SK-N-SH (cell line): Measurements from ENCODE around the gene KCNAB1. TPM values are rescaled to one million over a fixed set of nuclear protein-coding genes. Genes with fewer than 3 reads are reported as not detected.
"Not testable (repeated sequence)": the region's sequence is repeated elsewhere in the genome, so short reads cannot be mapped to it uniquely, and the experiment has no call there.

Experiments used
- CTCF ChIA-PET: fragments of 300-600, 350-600 bp; formaldehyde crosslinking; extraction: SDS; loops from one replicate; lab custom pipeline; 2021; lab: Yijun Ruan, JAX
- POLR2A ChIA-PET: fragments of 350-600 bp; sonication (Branson Sonifier 250); formaldehyde crosslinking; extraction: SDS; loops from one replicate; lab custom pipeline; 2020; ENCODE audit warnings: antibody characterized with exemption, inconsistent platforms; lab: Yijun Ruan, JAX
- DNase-seq: peaks from one replicate; pipeline ENCODE4 v3.0.0; 2012
- H2AFZ ChIP-seq: fragments of 200-600 bp; sonication (generic); 2 replicates; pipeline ENCODE4 v1.8.1; 2016; ENCODE audit warnings: antibody characterized with exemption, mild to moderate bottlenecking, low read depth
- H3F3A ChIP-seq: fragments of 200-600 bp; sonication (generic); replicated peaks from 2 replicates; pipeline ENCODE3; 2016; ENCODE audit warnings: antibody characterized with exemption, mild to moderate bottlenecking; ENCODE audit not compliant: insufficient read depth
- H3K27ac ChIP-seq, 2 experiments: fragments of 200-500 bp in 1 of 2; fragments of 200-600 bp in 1 of 2; sonication (Bioruptor generic) in 1 of 2; sonication (generic), shearing (Covaris generic) in 1 of 2; 2 replicates each; pipeline versions ENCODE4 v1.5.1 to v1.6.1; 2014 to 2016; ENCODE audit warnings: low read depth in 2 of 2, inconsistent platforms in 1 of 2, low read length in 1 of 2, mild to moderate bottlenecking in 1 of 2, mixed read lengths in 1 of 2
- H3K27me3 ChIP-seq: fragments of 200-600 bp; sonication (generic), shearing (Covaris generic); 2 replicates; pipeline ENCODE4 v1.6.1; 2016; ENCODE audit warnings: mixed run types; ENCODE audit not compliant: insufficient read depth
- H3K36me3 ChIP-seq, 2 experiments: fragments of 200-500 bp in 1 of 2; fragments of 200-600 bp in 1 of 2; sonication (Bioruptor generic) in 1 of 2; sonication (generic) in 1 of 2; replicated peaks in 1 of 2; 2 replicates each; pipeline versions ENCODE3 to v1.5.1; 2014 to 2016; ENCODE audit warnings: low read length in 1 of 2, mild to moderate bottlenecking in 1 of 2; ENCODE audit not compliant: insufficient read depth in 2 of 2, control insufficient read depth in 1 of 2
- H3K4me1 ChIP-seq, 2 experiments: fragments of 200-500 bp in 1 of 2; fragments of 200-600 bp in 1 of 2; sonication (Bioruptor generic) in 1 of 2; sonication (generic), shearing (Covaris generic) in 1 of 2; 2 replicates each; pipeline versions ENCODE4 v1.5.1 to v1.6.1; 2014 to 2016; ENCODE audit warnings: low read depth in 1 of 2, low read length in 1 of 2, mixed run types in 1 of 2; ENCODE audit not compliant: insufficient read depth in 2 of 2, control insufficient read depth in 1 of 2
- H3K4me2 ChIP-seq: fragments of 200-600 bp; sonication (generic), shearing (Covaris generic); 2 replicates; pipeline ENCODE4 v1.6.1; 2017; ENCODE audit warnings: mixed run types
- H3K4me3 ChIP-seq, 2 experiments: fragments of 200-500 bp in 1 of 2; fragments of 200-600 bp in 1 of 2; sonication (Bioruptor generic) in 1 of 2; sonication (generic), shearing (Covaris generic) in 1 of 2; 2 replicates each; pipeline versions ENCODE4 v1.5.1 to v1.8.1; 2014 to 2016; ENCODE audit warnings: low read depth in 2 of 2, inconsistent platforms in 1 of 2, low read length in 1 of 2, mild to moderate bottlenecking in 1 of 2, mixed read lengths in 1 of 2, moderate library complexity in 1 of 2
- H3K79me2 ChIP-seq: fragments of 200-600 bp; sonication (generic); 2 replicates; pipeline ENCODE4 v1.8.1; 2017; ENCODE audit warnings: mild to moderate bottlenecking; ENCODE audit not compliant: insufficient read depth
- H3K9ac ChIP-seq: fragments of 200-600 bp; sonication (generic); 2 replicates; pipeline ENCODE4 v1.6.1; 2017; ENCODE audit warnings: mixed run types
- H3K9me2 ChIP-seq: fragments of 200-600 bp; sonication (generic); 2 replicates; pipeline ENCODE4 v1.6.1; 2017; ENCODE audit warnings: mixed run types
- H3K9me3 ChIP-seq: fragments of 200-600 bp; sonication (generic); 2 replicates; pipeline ENCODE4 v1.6.1; 2017; ENCODE audit warnings: mixed run types, mild to moderate bottlenecking, moderate library complexity
- H4K20me1 ChIP-seq: fragments of 200-600 bp; sonication (generic); 2 replicates; pipeline ENCODE4 v1.6.1; 2017; ENCODE audit warnings: mild to moderate bottlenecking, mixed run types; ENCODE audit not compliant: insufficient read depth
- CTCF ChIP-seq: fragments of 200-600 bp; sonication (generic); IDR thresholded peaks from 2 replicates; pipeline ENCODE4 v1.6.1; 2017; ENCODE audit warnings: antibody characterized with exemption, mild to moderate bottlenecking, moderate library complexity
- FOSL2 ChIP-seq: IDR thresholded peaks from 2 replicates; pipeline ENCODE4 v1.4.0; 2012; ENCODE audit warnings: low read depth, mild to moderate bottlenecking, moderate library complexity, borderline replicate concordance
- MAX ChIP-seq: IDR thresholded peaks from 2 replicates; pipeline ENCODE4 v1.4.0; 2012; ENCODE audit warnings: low read depth
- MXI1 ChIP-seq: IDR thresholded peaks from 2 replicates; pipeline ENCODE4 v1.6.1; 2012; ENCODE audit warnings: mild to moderate bottlenecking, low read depth, low read length, improper control_type of control experiment
- NRF1 ChIP-seq: IDR thresholded peaks from 2 replicates; pipeline ENCODE4 v1.6.1; 2012; ENCODE audit warnings: low read depth, mild to moderate bottlenecking, low read length
- RXRA ChIP-seq: IDR thresholded peaks from 2 replicates; pipeline ENCODE4 v1.4.0; 2012; ENCODE audit warnings: low read depth, mild to moderate bottlenecking, borderline replicate concordance
- TEAD4 ChIP-seq: IDR thresholded peaks from 2 replicates; pipeline ENCODE4 v1.4.0; 2012; ENCODE audit warnings: mild to moderate bottlenecking, borderline replicate concordance; ENCODE audit not compliant: insufficient read depth
- USF2 ChIP-seq: fragments of 150-350 bp; IDR thresholded peaks from 2 replicates; pipeline ENCODE4 v1.6.1; 2017; ENCODE audit warnings: antibody characterized with exemption, low read length, low read depth, borderline replicate concordance
- WGBS: methylation state at CpG from one replicate; pipeline ENCODE4 v1.1.6; 2017; ENCODE audit warnings: low lambda C conversion rate; 5-methylcytosine and 5-hydroxymethylcytosine counted together
- polyA plus RNA-seq, 3 experiments: library from polyadenylated mRNA; depleted of rRNA; stranded (reverse); fragments of >200 nt; gene quantifications; 2 replicates each; pipeline ENCODE4 v1.2.3, GENCODE V29; 2012

KCNAB1 gene
- polyA plus RNA-seq, 1 of the 3 experiments (the other 2 are of a cell fraction), result 82.1 TPM

- Histone ChIP-seq H3K36me3 (no peaks in the 10 kb centered on the region), H3K4me1 (no peaks in the 10 kb centered on the region; a peak in 1 of 4 replicates), H3K79me2 (no peaks in the 10 kb centered on the region), H4K20me1 (no peaks in the 10 kb centered on the region), H3K9me3 (no peaks in the 10 kb centered on the region), H3K4me2 (no peak overlapping the region), H3K9me2 (no peaks in the 10 kb centered on the region), H3K27me3 (no peaks in the 10 kb centered on the region), H2AFZ (no peak overlapping the region), H3K4me3 (no peak overlapping the region), H3K9ac (no peak overlapping the region), H3F3A (no peaks in the 10 kb centered on the region), H3K27ac (no peak overlapping the region)
- ChIA-PET CTCF (no interaction called here), POLR2A (no interaction called here)
- DNase-seq, result no peak
- TF ChIP-seq TEAD4 (no peak), CTCF (no peak)
- 70% methylated on average over 6 of the region's 6 CpGs for WGBS
Measured at GRCh38 chr3:156227704-156228103, 107.3 kb downstream of the KCNAB1 start.

- POLR2A ChIA-PET, result no interaction called here
- no peak for TF ChIP-seq RXRA
- TF ChIP-seq CTCF, result no peak
- no peak for TF ChIP-seq USF2
- TF ChIP-seq NRF1, result no peak
- TF ChIP-seq MAX, result no peak
- TF ChIP-seq FOSL2, result no peak
- TF ChIP-seq MXI1, result no peak
- Histone ChIP-seq H3K9ac (no peak overlapping the region), H3F3A (no peaks in the 10 kb centered on the region), H3K4me2 (no peak overlapping the region), H3K4me1 (no peaks in the 10 kb centered on the region; a peak in 1 of 4 replicates), H2AFZ (no peak overlapping the region), H3K9me3 (no peaks in the 10 kb centered on the region), H3K27ac (no peak overlapping the region), H3K36me3 (no peaks in the 10 kb centered on the region), H3K27me3 (no peaks in the 10 kb centered on the region), H3K79me2 (no peaks in the 10 kb centered on the region), H3K9me2 (no peaks in the 10 kb centered on the region), H3K4me3 (no peak overlapping the region), H4K20me1 (no peaks in the 10 kb centered on the region)
- DNase-seq, result no peak
- WGBS, result 47% methylated on average over 1 of the region's 1 CpG
- CTCF ChIA-PET, result no interaction called here
Measured at GRCh38 chr3:156230278-156230900, 110.0 kb downstream of the KCNAB1 start.

GRCh38 chr3:156231221-156231620 lies 110.8 kb downstream of the KCNAB1 start:
- H3K4me1 ChIP-seq, H3K4me3 ChIP-seq, H3K9me3 ChIP-seq, H3K4me2 ChIP-seq, H3K9ac ChIP-seq, H3K27ac ChIP-seq, CTCF ChIA-PET, H3K79me2 ChIP-seq, POLR2A ChIA-PET, DNase-seq, H2AFZ ChIP-seq, H3K36me3 ChIP-seq, H3F3A ChIP-seq, H3K9me2 ChIP-seq, H3K27me3 ChIP-seq, H4K20me1 ChIP-seq: not testable (repeated sequence)
